ENCODE results near the gene NDUFB10. TPM values are rescaled to one million over a fixed set of nuclear protein-coding genes. Genes with fewer than 3 reads are reported as not detected.
A peak's percentile ranks its signal among the peaks of the same experiment; 100 is the strongest.
"Not testable (repeated sequence)": the region's sequence is repeated elsewhere in the genome, so short reads cannot be mapped to it uniquely, and the experiment has no call there.

Gene NDUFB10
- total RNA-seq = 76.6 TPM

- FAIRE-seq (no peak), DNase-seq (ENCODE audit: low spot score in 2 of 2) (peak; percentile 92 to 94)
These were observed at the start of gene NDUFB10 for GRCh38 chr16:1959269-1960039. Gene NDUFB10, plus strand, starts transcription at chr16:1959538. Its CDS starts 87 bp downstream, at chr16:1959625.

- DNase-seq (ENCODE audit: low spot score in 2 of 2) (no peak), FAIRE-seq (no peak)
These were observed 49.6 kb upstream of the NDUFB10 start for GRCh38 chr16:1909561-1910231.

- FAIRE-seq (no peak), DNase-seq (ENCODE audit: low spot score in 2 of 2) (no peak)
These were observed 47.7 kb upstream of the NDUFB10 start for GRCh38 chr16:1911467-1912214.

GRCh38 chr16:1912215-1912543 is 47.2 kb upstream of the NDUFB10 start:
- DNase-seq (ENCODE audit: low spot score in 2 of 2) = no peak
- FAIRE-seq = no peak

- DNase-seq (ENCODE audit: low spot score in 2 of 2) = no peak
- FAIRE-seq = no peak
These were observed 45.8 kb upstream of the NDUFB10 start for GRCh38 chr16:1913327-1914083.

GRCh38 chr16:1914084-1914608 is 45.2 kb upstream of the NDUFB10 start:
- FAIRE-seq = no peak

GRCh38 chr16:1914988-1915387 is 44.4 kb upstream of the NDUFB10 start:
- DNase-seq (ENCODE audit: low spot score in 2 of 2) (no peak), FAIRE-seq (no peak)

More at GRCh38 chr16:1914084-1914608, 45.2 kb upstream of the NDUFB10 start:
- DNase-seq (ENCODE audit: low spot score in 2 of 2) = no peak

GRCh38 chr16:1915732-1916639 is 43.4 kb upstream of the NDUFB10 start:
- DNase-seq (ENCODE audit: low spot score in 2 of 2) = no peak
- FAIRE-seq = no peak

- FAIRE-seq (no peak), DNase-seq (ENCODE audit: low spot score in 2 of 2) (no peak)
These were observed 42.7 kb upstream of the NDUFB10 start for GRCh38 chr16:1916640-1916990.

GRCh38 chr16:1917056-1917664 is 42.2 kb upstream of the NDUFB10 start:
- DNase-seq (ENCODE audit: low spot score in 2 of 2) = no peak
- no peak for FAIRE-seq

GRCh38 chr16:1917665-1918350 is 41.5 kb upstream of the NDUFB10 start:
- DNase-seq (ENCODE audit: low spot score in 2 of 2) (no peak), FAIRE-seq (no peak)

- FAIRE-seq (no peak), DNase-seq (ENCODE audit: low spot score in 2 of 2) (no peak)
These were observed 40.7 kb upstream of the NDUFB10 start, which contains the start of gene HS3ST6 for GRCh38 chr16:1918351-1919326. Gene HS3ST6, minus strand, starts transcription at chr16:1918415. Its CDS starts 92 bp downstream, at chr16:1918323.

- DNase-seq (ENCODE audit: low spot score in 2 of 2) (no peak), FAIRE-seq (no peak)
These were observed 39.9 kb upstream of the NDUFB10 start for GRCh38 chr16:1919327-1919998.

- not testable (repeated sequence) for FAIRE-seq; DNase-seq (ENCODE audit: low spot score in 2 of 2)
These were observed 39.2 kb upstream of the NDUFB10 start for GRCh38 chr16:1920122-1920521.

GRCh38 chr16:1920727-1921171 is 38.6 kb upstream of the NDUFB10 start:
- FAIRE-seq = no peak
- DNase-seq (ENCODE audit: low spot score in 2 of 2) = no peak

GRCh38 chr16:1922357-1922756 is 37.0 kb upstream of the NDUFB10 start:
- FAIRE-seq = no peak
- DNase-seq (ENCODE audit: low spot score in 2 of 2) = no peak

All from frontal cortex (tissue), 4 donors.